Smooth muscle cell (in vitro differentiated cells): ENCODE measurements around the gene UBE2L3. TPM values are rescaled to one million over a fixed set of nuclear protein-coding genes. Genes with fewer than 3 reads are reported as not detected.
"Not testable (repeated sequence)": the region's sequence is repeated elsewhere in the genome, so short reads cannot be mapped to it uniquely, and the experiment has no call there.

Experiments
- DNase-seq: peaks from one replicate; lab custom pipeline; 2025; ENCODE audit not compliant: unreplicated experiment; lab: John Stamatoyannopoulos, UW
- H2AFZ ChIP-seq: fragments of 200-600 bp; sonication (generic); 2 replicates; pipeline ENCODE4 v1.6.0; 2016; ENCODE audit warnings: antibody characterized with exemption, low read depth, mild to moderate bottlenecking
- H3F3A ChIP-seq: fragments of 200-600 bp; sonication (generic); 2 replicates; pipeline ENCODE4 v1.6.0; 2017; ENCODE audit warnings: antibody characterized with exemption, low read depth
- H3K27ac ChIP-seq: fragments of 200-600 bp; sonication (generic); 2 replicates; pipeline ENCODE4 v1.5.1; 2016; ENCODE audit warnings: low read depth, mild to moderate bottlenecking
- H3K27me3 ChIP-seq: fragments of 200-600 bp; sonication (generic); 2 replicates; pipeline ENCODE4 v1.6.1; 2016; ENCODE audit warnings: low read depth, mild to moderate bottlenecking
- H3K36me3 ChIP-seq: fragments of 200-600 bp; sonication (generic); 2 replicates; pipeline ENCODE4 v1.5.1; 2016; ENCODE audit warnings: low read depth
- H3K4me1 ChIP-seq: fragments of 200-600 bp; sonication (generic); 2 replicates; pipeline ENCODE4 v1.5.1; 2016; ENCODE audit warnings: low read depth
- H3K4me2 ChIP-seq: fragments of 200-600 bp; sonication (generic); 2 replicates; pipeline ENCODE4 v1.6.0; 2016; ENCODE audit warnings: mild to moderate bottlenecking
- H3K4me3 ChIP-seq: fragments of 200-600 bp; sonication (generic); 2 replicates; pipeline ENCODE4 v1.5.1; 2016; ENCODE audit warnings: mild to moderate bottlenecking
- H3K79me2 ChIP-seq: fragments of 200-600 bp; sonication (generic); 2 replicates; pipeline ENCODE4 v1.6.0; 2016; ENCODE audit warnings: low read depth, mild to moderate bottlenecking
- H3K9ac ChIP-seq: fragments of 200-600 bp; sonication (generic); 2 replicates; pipeline ENCODE4 v1.6.0; 2016; ENCODE audit warnings: low read depth
- H3K9me3 ChIP-seq: fragments of 200-600 bp; sonication (generic); replicated peaks from 2 replicates; pipeline ENCODE4 v1.5.1; 2016; ENCODE audit warnings: low read depth
- H4K20me1 ChIP-seq: fragments of 200-600 bp; sonication (generic); 2 replicates; pipeline ENCODE4 v1.6.0; 2016; ENCODE audit warnings: low read depth
- CTCF ChIP-seq: fragments of 200-600 bp; sonication (generic); IDR thresholded peaks from 2 replicates; pipeline ENCODE4 v1.5.1; 2017; ENCODE audit warnings: borderline replicate concordance, mild to moderate bottlenecking, antibody characterized with exemption; ENCODE audit not compliant: insufficient read depth, poor library complexity, severe bottlenecking
- WGBS: methylation state at CpG from one replicate; pipeline ENCODE4 v1.1.7; 2016; ENCODE audit warnings: low lambda C conversion rate; 5-methylcytosine and 5-hydroxymethylcytosine counted together
- polyA plus RNA-seq: library from polyadenylated mRNA; unstranded; fragments of >200 nt; fragmentation: Nextera tagmentation; extraction: Ambion mirVana; gene quantifications from 2 replicates; pipeline ENCODE4 v1.2.1, GENCODE V29; 2016
- total RNA-seq: library from RNA; depleted of rRNA; stranded (reverse); fragments of >200 nt; gene quantifications from 2 replicates; pipeline ENCODE4 v1.2.3, GENCODE V29; 2014

UBE2L3 gene
- total and polyA plus RNA-seq, 2 experiments from 2014 or later = 65.4 to 89.3 TPM

- H3K79me2 ChIP-seq = peaks cover 99% of the 10 kb centered on the region
- TF ChIP-seq CTCF = no peak
- no peak overlapping the region for H3K9ac ChIP-seq
Measured at GRCh38 chr22:21605887-21606564, 38.5 kb downstream of the UBE2L3 start.

GRCh38 chr22:21606775-21607174 lies 39.3 kb downstream of the UBE2L3 start:
- H3K79me2 ChIP-seq = peaks cover 99% of the 10 kb centered on the region
- no peaks in the 10 kb centered on the region for H3K9me3 ChIP-seq
- no peak for DNase-seq
- peaks cover 100% of the 10 kb centered on the region for H4K20me1 ChIP-seq
- WGBS = 87% methylated on average over 8 of the region's 8 CpGs
- no peak overlapping the region for H3K4me2 ChIP-seq
- H3K4me3 ChIP-seq = no peak overlapping the region
- peaks cover 6% of the 10 kb centered on the region for H3F3A ChIP-seq
- no peak overlapping the region for H2AFZ ChIP-seq
- no peaks in the 10 kb centered on the region for H3K4me1 ChIP-seq
- H3K27me3 ChIP-seq = no peaks in the 10 kb centered on the region
- H3K27ac ChIP-seq = no peak overlapping the region
- no peak for TF ChIP-seq CTCF
- no peaks in the 10 kb centered on the region for H3K36me3 ChIP-seq
- H3K9ac ChIP-seq = no peak overlapping the region

More at GRCh38 chr22:21605887-21606564, 38.5 kb downstream of the UBE2L3 start:
- Histone ChIP-seq H3K4me2 (no peak overlapping the region), H3F3A (no peaks in the 10 kb centered on the region), H4K20me1 (peaks cover 100% of the 10 kb centered on the region), H3K4me1 (no peaks in the 10 kb centered on the region), H3K27me3 (no peaks in the 10 kb centered on the region), H3K27ac (no peak overlapping the region), H3K4me3 (no peak overlapping the region), H3K36me3 (no peaks in the 10 kb centered on the region), H2AFZ (no peak overlapping the region), H3K9me3 (no peaks in the 10 kb centered on the region)
- 98% methylated on average over 7 of the region's 7 CpGs for WGBS
- DNase-seq = no peak

- not testable (repeated sequence) for H2AFZ ChIP-seq, H3K4me3 ChIP-seq, H3K27me3 ChIP-seq, H3K4me2 ChIP-seq, H3K36me3 ChIP-seq, DNase-seq, H3K9ac ChIP-seq, H3K9me3 ChIP-seq, H3K4me1 ChIP-seq, H3K27ac ChIP-seq
- Histone ChIP-seq H4K20me1 (peaks cover 98% of the 10 kb centered on the region), H3F3A (peaks cover 10% of the 10 kb centered on the region), H3K79me2 (peaks cover 96% of the 10 kb centered on the region)
- WGBS = over 99% methylated on average over 11 of the region's 11 CpGs
Measured at GRCh38 chr22:21609556-21610157, 42.1 kb downstream of the UBE2L3 start.

- Histone ChIP-seq H4K20me1 (peaks cover 98% of the 10 kb centered on the region), H3K9ac (no peak overlapping the region)
- 66% methylated on average over 4 of the region's 4 CpGs for WGBS
Measured at GRCh38 chr22:21611210-21611977, 43.9 kb downstream of the UBE2L3 start.

More at GRCh38 chr22:21611210-21611977, 43.9 kb downstream of the UBE2L3 start:
- peaks cover 96% of the 10 kb centered on the region for H3K79me2 ChIP-seq
- no peak for DNase-seq
- H3K4me1 ChIP-seq = no peaks in the 10 kb centered on the region
- H3F3A ChIP-seq = peaks cover 10% of the 10 kb centered on the region
- peaks cover 5% of the 10 kb centered on the region for H3K36me3 ChIP-seq
- H3K4me2 ChIP-seq = no peak overlapping the region
- H2AFZ ChIP-seq = no peak overlapping the region
- no peak for TF ChIP-seq CTCF
- H3K27me3 ChIP-seq = no peaks in the 10 kb centered on the region
- H3K27ac ChIP-seq = peak overlapping the region; percentile 42
- H3K4me3 ChIP-seq = no peak overlapping the region
- no peaks in the 10 kb centered on the region for H3K9me3 ChIP-seq
